ENCODE results near the gene RPL10A.

Gene RPL10A

GRCh38 chr6:35439308-35439707 lies 28.9 kb upstream of the RPL10A start:
- H3K27me3 ChIP-seq (ENCODE audit: control insufficient read depth, low read length), result no peaks in the 10 kb centered on the region
- H4K20me1 ChIP-seq (ENCODE audit: control insufficient read depth, insufficient read depth, low read depth, low read length), result no peaks in the 10 kb centered on the region
- H3F3A ChIP-seq (ENCODE audit: control insufficient read depth, insufficient read depth), result no peaks in the 10 kb centered on the region

GRCh38 chr6:35441205-35441604 lies 27.0 kb upstream of the RPL10A start:
- Histone ChIP-seq H3K27me3 (ENCODE audit: control insufficient read depth, low read length) (no peaks in the 10 kb centered on the region), H3K36me3 (ENCODE audit: control insufficient read depth, low read length) (no peaks in the 10 kb centered on the region), H3K4me1 (ENCODE audit: control insufficient read depth, low read length) (no peaks in the 10 kb centered on the region), H3K4me2 (ENCODE audit: low read length) (no peak overlapping the region), H3K27ac (ENCODE audit: low read depth, low read length) (no peak overlapping the region), H3K79me2 (ENCODE audit: control insufficient read depth, low read length) (no peaks in the 10 kb centered on the region), H3K9me2 (replicated peaks; ENCODE audit: control insufficient read depth, low read length) (no peaks in the 10 kb centered on the region), H3F3A (ENCODE audit: control insufficient read depth, insufficient read depth) (no peaks in the 10 kb centered on the region), H4K20me1 (ENCODE audit: control insufficient read depth, insufficient read depth, low read depth, low read length) (no peaks in the 10 kb centered on the region), H3K9me3 (ENCODE audit: control insufficient read depth, insufficient read depth, low read length) (no peaks in the 10 kb centered on the region), H3K4me3 (ENCODE audit: low read length) (no peak overlapping the region)
- TF ChIP-seq EZH2phosphoT487 (IDR thresholded peaks at IDR 0.05; ENCODE audit: borderline replicate concordance, low read length) (no peak), CTCF (IDR thresholded peaks at IDR 0.05; ENCODE audit: low read depth, low read length, poor library complexity, severe bottlenecking) (no peak)

More at GRCh38 chr6:35439308-35439707, 28.9 kb upstream of the RPL10A start:
- Histone ChIP-seq H3K9me3 (ENCODE audit: control insufficient read depth, insufficient read depth, low read length) (no peaks in the 10 kb centered on the region), H3K4me1 (ENCODE audit: control insufficient read depth, low read length) (no peaks in the 10 kb centered on the region), H3K27ac (ENCODE audit: low read depth, low read length) (no peak overlapping the region), H3K4me2 (ENCODE audit: low read length) (no peak overlapping the region), H3K4me3 (ENCODE audit: low read length) (no peak overlapping the region), H3K79me2 (ENCODE audit: control insufficient read depth, low read length) (no peaks in the 10 kb centered on the region), H3K9me2 (replicated peaks; ENCODE audit: control insufficient read depth, low read length) (no peaks in the 10 kb centered on the region), H3K36me3 (ENCODE audit: control insufficient read depth, low read length) (no peaks in the 10 kb centered on the region)
- TF ChIP-seq CTCF (IDR thresholded peaks at IDR 0.05; ENCODE audit: low read depth, low read length, poor library complexity, severe bottlenecking) (no peak), EZH2phosphoT487 (IDR thresholded peaks at IDR 0.05; ENCODE audit: borderline replicate concordance, low read length) (no peak)

GRCh38 chr6:35441642-35442041 lies 26.6 kb upstream of the RPL10A start:
- H3K79me2 ChIP-seq (ENCODE audit: control insufficient read depth, low read length), result no peaks in the 10 kb centered on the region
- H4K20me1 ChIP-seq (ENCODE audit: control insufficient read depth, insufficient read depth, low read depth, low read length), result no peaks in the 10 kb centered on the region
- H3K27ac ChIP-seq (ENCODE audit: low read depth, low read length), result no peak overlapping the region
- H3F3A ChIP-seq (ENCODE audit: control insufficient read depth, insufficient read depth), result no peaks in the 10 kb centered on the region
- H3K36me3 ChIP-seq (ENCODE audit: control insufficient read depth, low read length), result no peaks in the 10 kb centered on the region
- H3K9me2 ChIP-seq (replicated peaks; ENCODE audit: control insufficient read depth, low read length), result no peaks in the 10 kb centered on the region
- no peaks in the 10 kb centered on the region for H3K4me1 ChIP-seq (ENCODE audit: control insufficient read depth, low read length)
- no peaks in the 10 kb centered on the region for H3K27me3 ChIP-seq (ENCODE audit: control insufficient read depth, low read length)
- H3K4me3 ChIP-seq (ENCODE audit: low read length), result no peak overlapping the region
- H3K9me3 ChIP-seq (ENCODE audit: control insufficient read depth, insufficient read depth, low read length), result no peaks in the 10 kb centered on the region
- H3K4me2 ChIP-seq (ENCODE audit: low read length), result no peak overlapping the region
- TF ChIP-seq EZH2phosphoT487 (IDR thresholded peaks at IDR 0.05; ENCODE audit: borderline replicate concordance, low read length), result no peak
- no peak for TF ChIP-seq CTCF (IDR thresholded peaks at IDR 0.05; ENCODE audit: low read depth, low read length, poor library complexity, severe bottlenecking)

GRCh38 chr6:35442693-35443092 lies 25.5 kb upstream of the RPL10A start:
- Histone ChIP-seq H4K20me1 (ENCODE audit: control insufficient read depth, insufficient read depth, low read depth, low read length) (no peaks in the 10 kb centered on the region), H3K9me2 (replicated peaks; ENCODE audit: control insufficient read depth, low read length) (no peaks in the 10 kb centered on the region), H3K79me2 (ENCODE audit: control insufficient read depth, low read length) (no peaks in the 10 kb centered on the region), H3K4me3 (ENCODE audit: low read length) (no peak overlapping the region), H3K4me2 (ENCODE audit: low read length) (no peak overlapping the region), H3K36me3 (ENCODE audit: control insufficient read depth, low read length) (no peaks in the 10 kb centered on the region), H3K27me3 (ENCODE audit: control insufficient read depth, low read length) (no peaks in the 10 kb centered on the region), H3K9me3 (ENCODE audit: control insufficient read depth, insufficient read depth, low read length) (no peaks in the 10 kb centered on the region), H3K4me1 (ENCODE audit: control insufficient read depth, low read length) (no peaks in the 10 kb centered on the region), H3K27ac (ENCODE audit: low read depth, low read length) (no peak overlapping the region), H3F3A (ENCODE audit: control insufficient read depth, insufficient read depth) (no peaks in the 10 kb centered on the region)
- TF ChIP-seq EZH2phosphoT487 (IDR thresholded peaks at IDR 0.05; ENCODE audit: borderline replicate concordance, low read length), result no peak

Data from DOHH2 (cell line).